Right renal cortex interstitium (tissue), 3 donors: Measurements from ENCODE around the gene VASP. TPM values are rescaled to one million over a fixed set of nuclear protein-coding genes. Genes with fewer than 3 reads are reported as not detected.

Experiments
- DNase-seq, 3 donors: peaks; one replicate each; pipeline ENCODE4 v3.0.0-alpha.2; 2013; ENCODE audit warnings: low read depth in 3 of 3, low spot score in 2 of 3
- polyA plus RNA-seq, 3 donors: library from polyadenylated mRNA; unstranded; fragments of 120-200 nt; gene quantifications; one replicate each; pipeline ENCODE4 v1.2.1, GENCODE V29; 2013; ENCODE audit not compliant: insufficient read length in 3 of 3

VASP gene
- polyA plus RNA-seq: 10 to 100 TPM; 45.6 to 49.3 (median 48.8) TPM

DNA sequence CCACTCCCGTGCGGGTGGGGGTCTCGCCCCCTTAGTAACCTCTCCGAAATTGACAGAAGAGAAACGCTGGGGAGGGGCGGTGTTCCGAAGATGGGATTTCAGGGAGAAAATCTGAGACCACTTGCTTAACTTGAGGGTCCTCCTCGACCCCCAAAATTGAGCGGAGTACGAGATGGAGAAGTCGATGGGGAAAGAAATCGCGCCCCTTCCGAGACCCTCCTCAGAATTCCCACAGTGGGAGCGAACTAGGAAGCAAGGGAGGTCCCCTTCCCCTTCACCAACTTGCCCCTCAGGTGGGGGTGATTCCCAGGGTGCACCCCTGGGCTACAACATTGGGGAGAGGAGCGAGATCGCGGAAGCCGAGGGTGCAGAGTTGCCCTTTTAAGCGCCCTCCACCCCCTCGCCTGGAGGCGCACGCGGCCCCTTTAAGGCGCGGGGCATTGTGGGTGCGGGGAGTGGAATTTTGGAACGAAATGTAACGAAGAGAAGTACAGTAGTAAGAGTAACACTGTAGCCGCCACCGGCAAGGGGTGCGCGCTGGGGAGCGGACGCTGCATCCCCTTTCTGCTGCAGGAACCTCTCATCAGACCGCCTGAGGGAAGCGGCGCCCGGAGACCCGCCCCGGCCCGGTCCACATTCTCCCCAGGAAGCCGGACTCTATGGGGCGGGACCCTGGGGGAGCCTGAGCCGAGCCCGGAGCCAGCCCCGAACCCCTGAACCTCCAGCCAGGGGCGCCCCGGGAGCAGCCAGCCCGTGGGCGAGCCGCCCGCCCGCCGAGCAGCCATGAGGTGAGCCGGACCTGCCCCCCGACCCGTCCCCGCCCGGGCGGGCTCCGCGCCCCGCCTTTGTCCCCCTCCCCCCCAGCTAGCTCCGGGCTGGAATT, at the start of gene VASP:
Gene VASP, plus strand, starts transcription at position 491 of the 883 bp plus-strand sequence. Its CDS starts 293 bp downstream, at position 784.
- no peak for DNase-seq

DNA sequence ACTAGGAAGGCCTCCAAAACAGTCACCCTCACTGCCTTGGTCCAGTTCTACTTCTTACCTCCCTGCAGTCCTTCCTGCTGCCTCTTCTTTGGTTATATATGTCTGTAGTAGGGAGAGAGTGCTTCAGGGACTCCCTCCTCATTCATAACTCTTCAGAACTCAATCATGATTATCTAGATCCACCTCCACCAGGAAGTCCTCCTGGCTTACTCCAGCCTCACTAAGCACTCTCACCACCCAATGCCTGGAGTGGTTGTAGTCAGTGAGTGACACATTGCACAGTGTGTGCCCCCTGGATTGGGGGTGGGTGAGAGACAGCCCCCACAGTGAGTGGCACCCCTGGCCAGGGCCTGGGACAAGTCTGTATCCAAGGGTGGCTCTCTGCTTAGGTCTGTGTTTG, 49.5 kb upstream of the VASP start:
- DNase-seq: no peak

DNA sequence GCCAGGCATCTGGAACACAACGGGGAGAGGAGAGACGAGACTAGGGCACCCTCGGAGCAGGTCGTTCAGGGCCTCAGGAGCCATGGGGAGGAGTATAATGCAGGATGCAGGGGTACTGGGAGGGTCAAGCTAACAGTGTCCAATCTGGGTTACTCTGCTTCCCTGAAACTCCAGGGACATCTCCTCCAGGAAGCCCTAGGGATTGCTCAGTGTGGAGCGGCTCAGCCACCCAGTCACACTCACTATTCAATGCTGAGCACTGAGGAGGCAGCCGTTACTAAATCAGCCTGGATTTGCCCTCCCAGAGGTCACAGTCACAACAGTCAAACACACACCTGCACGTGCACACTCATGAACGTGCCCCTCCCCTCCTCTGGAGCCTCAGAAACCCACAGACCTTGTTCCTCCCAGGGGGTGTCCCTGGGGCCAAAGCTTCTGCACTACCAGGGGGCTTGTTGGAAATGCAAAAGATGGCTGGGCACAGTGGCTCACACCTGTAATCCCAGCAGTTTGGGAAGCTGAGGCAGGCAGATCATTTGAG, 46.4 kb upstream of the VASP start:
- DNase-seq: no peak

DNA sequence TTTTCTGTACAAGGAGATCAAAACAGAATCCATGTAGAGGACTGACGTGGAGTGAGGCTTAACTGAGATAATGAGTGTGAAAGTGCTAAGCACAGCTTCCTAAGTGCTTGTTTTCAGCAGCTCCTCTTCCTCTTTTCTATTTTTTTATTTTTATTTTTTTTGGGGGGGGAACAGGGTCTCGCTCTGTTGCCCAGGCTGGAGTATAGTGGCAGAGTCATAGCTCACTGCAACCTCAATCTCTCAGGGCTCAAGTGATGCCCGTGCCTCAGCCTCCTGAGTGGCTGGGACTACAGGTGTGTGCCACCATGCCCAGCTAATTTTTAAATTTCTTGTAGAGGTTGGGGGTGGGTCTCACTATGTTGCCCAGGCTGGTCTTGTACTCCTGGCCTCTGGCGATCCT, 45.1 kb upstream of the VASP start:
- DNase-seq: no peak

DNA sequence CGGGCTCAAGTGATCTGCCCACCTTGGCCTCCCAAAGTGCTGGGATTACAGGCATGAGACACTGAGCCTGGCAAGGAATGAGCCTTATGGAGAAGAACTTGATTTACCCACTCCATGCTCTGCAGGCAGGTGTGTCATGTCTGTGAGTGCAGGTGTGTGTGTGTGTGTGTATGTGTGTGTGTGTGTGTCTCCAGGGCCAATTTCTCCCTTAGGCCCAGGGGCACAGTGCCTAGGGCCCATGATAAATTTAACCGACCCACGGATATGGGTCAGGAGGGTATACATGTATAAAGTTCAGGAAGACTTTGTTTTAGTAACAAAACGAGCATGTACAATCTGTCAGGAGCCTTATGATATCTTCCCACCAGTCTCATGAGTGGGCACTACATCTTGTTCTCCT, 44.0 kb upstream of the VASP start:
- no peak for DNase-seq

DNA sequence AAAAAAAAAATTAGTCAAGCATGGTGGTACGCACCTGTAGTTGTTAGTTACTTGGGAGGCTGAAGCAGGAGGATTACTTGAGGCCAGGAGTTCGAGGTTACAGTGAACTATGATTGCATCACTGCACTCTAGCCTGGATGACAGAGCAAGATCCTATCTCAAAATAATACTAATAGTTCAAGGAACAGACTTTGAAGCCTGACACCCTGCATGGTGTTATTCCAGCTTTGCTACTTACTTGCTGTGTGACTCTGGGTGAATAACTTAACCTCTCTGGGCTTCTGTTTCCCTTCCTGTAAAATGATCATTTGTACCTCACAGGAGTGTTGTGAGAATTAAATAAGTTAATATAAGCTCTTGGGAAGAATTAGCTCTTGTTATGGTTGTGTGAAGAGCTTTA, 43.0 kb upstream of the VASP start:
- DNase-seq: no peak

DNA sequence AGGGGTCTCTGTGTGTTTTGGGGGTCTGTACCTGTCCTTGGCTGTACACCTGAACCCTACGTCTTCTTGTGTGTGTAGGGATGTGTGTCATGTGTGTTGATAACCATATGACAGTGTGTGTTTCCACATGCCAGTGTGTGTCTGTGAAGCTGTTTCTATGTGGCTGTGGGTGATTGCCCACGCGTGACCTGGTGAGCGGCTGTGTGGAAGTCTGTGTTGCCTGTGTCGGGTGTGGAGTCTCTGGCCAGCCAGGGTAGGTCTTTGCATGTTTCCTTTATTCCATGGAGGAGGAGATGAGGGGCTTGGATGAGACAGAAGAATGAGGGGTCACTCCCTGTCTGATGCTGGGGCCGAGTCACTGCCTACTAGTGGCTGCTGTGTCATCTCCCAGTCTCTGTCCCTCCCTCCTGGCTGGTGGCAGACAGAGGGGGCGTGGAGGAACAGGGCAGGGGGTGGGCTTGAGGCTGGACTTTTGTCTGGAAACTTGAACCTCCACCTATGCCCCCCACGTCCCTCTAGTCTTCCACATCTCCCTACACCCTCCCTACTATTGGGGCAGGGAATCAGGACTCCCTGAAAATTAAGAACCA, 42.3 kb upstream of the VASP start:
- no peak for DNase-seq

DNA sequence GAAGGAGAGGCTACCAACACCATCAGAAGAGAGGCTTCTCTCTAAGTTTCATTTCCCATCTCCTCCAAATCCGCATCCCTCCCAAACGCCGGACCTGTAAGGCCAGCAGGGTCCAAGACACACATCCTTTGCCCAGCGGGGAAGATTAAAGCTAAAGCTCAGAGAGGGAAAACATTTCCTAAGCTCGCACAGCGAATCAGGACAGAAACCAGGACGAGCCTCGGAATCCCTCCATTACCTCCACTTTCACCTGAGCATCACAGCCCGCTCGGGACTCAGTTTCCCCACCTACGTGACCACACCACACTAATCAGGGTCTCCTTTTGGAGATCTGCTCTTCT, 40.2 kb upstream of the VASP start:
- no peak for DNase-seq

DNA sequence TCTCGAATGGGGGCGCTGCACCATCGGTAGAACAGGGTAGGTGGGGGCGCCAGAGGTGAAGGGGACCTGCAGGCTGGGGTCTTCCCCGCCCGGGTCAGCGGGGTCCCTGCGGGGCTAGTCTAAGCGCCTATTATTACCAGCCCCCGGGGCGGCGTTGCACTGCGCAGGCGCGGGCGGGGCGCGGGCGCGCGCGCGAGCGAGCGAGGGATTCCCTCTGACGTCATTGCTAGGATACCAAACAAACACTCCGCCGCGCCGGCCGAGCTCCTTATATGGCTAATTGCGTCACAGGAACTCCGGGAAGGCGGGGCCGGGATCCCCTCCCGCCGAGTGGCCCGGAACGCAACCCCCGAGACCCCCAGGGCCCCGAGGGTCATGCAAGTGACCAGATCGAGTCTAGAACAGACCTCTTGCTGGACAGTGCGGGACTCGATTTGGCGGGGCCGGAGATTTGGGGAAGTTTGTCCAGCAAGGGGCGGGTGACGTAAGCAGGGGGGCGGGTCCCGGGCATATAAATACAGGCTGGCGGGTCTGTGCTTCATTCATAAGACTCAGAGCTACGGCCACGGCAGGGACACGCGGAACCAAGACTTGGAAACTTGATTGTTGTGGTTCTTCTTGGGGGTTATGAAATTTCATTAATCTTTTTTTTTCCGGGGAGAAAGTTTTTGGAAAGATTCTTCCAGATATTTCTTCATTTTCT, 39.7 kb upstream of the VASP start, which contains the start of gene FOSB:
Gene FOSB, plus strand, starts transcription at position 541 of the 703 bp plus-strand sequence. CDS start 591 bp downstream, outside the sequence.
- peak in 2 of 3 donors; percentile 82 to 89 for DNase-seq

DNA sequence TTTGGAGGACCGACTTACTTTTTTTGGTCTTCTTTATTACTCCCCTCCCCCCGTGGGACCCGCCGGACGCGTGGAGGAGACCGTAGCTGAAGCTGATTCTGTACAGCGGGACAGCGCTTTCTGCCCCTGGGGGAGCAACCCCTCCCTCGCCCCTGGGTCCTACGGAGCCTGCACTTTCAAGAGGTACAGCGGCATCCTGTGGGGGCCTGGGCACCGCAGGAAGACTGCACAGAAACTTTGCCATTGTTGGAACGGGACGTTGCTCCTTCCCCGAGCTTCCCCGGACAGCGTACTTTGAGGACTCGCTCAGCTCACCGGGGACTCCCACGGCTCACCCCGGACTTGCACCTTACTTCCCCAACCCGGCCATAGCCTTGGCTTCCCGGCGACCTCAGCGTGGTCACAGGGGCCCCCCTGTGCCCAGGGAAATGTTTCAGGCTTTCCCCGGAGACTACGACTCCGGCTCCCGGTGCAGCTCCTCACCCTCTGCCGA, 39.1 kb upstream of the VASP start:
- DNase-seq: no peak

DNA sequence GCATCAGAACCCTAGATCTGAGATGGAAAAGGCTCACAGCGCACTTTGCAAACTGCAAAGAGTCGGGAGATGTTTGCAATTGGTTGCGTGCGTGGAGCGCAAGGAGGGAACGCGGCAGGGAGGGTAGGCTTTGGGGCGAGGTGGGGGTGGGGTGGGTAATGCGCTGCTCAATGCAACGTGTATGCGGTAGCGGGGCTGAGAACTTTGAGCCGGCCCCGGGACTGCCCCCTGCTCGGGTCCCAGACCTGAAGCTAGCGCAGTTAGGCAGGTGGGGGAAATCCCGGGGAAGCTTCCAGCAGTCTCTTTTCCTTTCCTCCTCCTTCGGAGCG, 38.5 kb upstream of the VASP start:
- DNase-seq: no peak

DNA sequence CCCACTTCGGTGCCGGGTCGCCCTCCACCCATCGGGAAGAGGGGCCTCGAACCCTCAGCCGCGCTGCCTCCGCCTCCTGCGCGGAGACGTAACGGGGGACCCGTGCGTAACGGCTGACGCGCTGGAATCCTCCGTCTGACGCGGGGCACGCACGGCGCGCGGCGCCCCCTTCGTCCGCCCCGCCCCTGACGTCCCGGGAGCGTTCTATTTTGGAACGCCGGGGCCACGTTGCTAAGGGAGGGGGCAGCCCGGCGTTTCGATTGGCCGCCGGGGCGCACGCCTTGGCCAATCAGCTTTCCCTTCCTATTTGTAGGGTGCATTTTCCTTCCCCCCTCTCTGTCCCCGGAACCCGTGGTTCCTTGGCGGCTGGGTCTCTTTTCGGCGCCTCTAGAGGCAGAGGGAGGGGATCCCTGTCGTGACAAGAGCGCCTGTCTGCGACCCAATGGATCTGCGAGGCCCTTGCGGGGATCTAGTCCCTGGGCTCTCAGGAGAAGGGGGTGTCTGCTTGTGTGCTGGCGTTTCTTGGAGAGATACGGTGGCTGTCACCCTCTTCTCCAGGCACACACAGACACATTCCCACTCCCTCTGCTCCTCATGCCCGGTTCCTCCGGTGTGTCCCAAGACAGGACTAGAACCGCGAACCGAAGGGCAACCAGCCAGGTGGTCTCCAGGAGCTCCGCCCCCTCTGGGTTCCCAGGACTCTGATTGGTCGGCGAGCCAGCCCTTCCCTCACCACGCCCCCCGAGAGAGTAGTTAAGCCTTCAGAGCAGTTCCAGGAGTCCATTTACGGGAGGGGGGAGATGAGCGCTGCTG, 37.9 kb upstream of the VASP start:
- peak in 1 of 3 donors; percentile 80 for DNase-seq

DNA sequence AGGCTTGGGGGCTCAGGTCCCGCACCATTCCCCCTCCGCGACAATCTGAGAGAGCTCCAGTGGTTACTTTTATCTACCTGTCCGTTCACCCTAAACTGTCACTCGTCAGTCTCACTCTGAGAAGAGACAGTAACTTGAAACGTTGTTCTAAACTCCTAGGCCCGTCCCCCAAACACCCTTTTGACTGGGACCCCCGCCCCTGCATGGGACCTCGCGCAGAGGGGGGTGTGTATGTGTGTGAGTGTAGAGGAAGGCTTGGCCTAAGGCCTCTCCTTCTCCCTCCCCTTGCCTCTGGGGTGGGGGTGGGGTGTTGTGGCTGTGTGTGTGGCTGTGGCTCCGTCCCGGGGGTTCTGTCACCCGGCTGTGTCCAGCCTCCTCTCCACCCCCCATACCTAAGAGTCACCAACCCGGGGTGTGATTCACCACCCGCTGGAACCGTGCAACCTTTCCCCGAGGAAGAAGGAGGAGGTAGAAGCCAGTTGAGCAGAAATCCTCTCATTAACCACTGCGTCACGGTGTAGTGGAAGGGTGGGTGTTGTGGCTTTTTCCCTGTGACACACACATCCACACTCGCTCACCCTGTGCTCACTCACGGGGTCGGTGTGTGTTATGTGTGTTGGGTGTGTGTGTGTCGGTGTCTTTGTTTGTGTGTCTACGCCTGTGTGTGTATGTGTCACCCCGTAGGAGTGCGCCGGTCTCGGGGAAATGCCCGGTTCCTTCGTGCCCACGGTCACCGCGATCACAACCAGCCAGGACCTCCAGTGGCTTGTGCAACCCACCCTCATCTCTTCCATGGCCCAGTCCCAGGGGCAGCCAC, 37.1 kb upstream of the VASP start:
- DNase-seq: no peak

DNA sequence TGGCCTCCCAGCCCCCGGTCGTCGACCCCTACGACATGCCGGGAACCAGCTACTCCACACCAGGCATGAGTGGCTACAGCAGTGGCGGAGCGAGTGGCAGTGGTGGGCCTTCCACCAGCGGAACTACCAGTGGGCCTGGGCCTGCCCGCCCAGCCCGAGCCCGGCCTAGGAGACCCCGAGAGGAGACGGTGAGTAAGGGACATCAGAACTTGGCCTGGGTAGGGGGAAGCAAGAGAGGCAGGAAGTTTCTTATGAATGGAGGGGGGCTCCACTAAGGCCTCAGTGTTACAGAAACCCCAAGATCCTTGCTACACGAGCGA, 36.6 kb upstream of the VASP start:
- DNase-seq: no peak

DNA sequence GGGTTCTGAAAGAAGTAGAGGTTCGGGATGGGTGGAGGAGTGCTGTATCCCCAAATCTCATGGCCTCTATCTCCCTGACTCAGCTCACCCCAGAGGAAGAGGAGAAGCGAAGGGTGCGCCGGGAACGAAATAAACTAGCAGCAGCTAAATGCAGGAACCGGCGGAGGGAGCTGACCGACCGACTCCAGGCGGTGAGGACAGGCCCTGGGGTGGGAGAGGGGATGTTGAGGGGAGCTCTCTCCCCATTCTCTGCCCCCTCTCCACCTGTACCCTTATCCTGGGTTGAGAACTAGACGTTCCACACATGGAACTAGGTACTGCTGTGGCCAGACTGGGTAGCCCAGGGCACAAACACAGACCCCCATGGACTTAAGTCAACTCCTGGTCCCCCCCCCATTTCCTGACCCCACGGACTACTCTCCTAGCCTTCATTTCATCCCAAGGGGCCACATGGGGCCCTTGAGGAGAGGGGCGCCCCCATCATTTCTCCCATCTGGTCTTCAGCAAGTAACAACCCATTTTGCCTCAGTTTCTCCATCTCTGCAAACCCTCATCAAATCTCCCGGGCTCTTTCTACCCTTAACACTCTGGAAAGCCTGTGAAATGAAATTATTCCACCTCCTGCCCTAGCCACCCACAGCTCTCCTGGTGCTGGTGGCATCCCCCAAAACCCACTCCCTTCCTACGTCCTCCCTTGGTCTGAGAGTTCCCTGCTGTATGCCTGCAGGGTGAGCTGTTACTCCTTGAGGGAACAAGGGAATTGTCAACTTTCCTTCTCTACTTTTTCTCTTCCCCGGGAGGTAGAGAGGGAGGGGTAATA, 36.0 kb upstream of the VASP start:
- no peak for DNase-seq

DNA sequence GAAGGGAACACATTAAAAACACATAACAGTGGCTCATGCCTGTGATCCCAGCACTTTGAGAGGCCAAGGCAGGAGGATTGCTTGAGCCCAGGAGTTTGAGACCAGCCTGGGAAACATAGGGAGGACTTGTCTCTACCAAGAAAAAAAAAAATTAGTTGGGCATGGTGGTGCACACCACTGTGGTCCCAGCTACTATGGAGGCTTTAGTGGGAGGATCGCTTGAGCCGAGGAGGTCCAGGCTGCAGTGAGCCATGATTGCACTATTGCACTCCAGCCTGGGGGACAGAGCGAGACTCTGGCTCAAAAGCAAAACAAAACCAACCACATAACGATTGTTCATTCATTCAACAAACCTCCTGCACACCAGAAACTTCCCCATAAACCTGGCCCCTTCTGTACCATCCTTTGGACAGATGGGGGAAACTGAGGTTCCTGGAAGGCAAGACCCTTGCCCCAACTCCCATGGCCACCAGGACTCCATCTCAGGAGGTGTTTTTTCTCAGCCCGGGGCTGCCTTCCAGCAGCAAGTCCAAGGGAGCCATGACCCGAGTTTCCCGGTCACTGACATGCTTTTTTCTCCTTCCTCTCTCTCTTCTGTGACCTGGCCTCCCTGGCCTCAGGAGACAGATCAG, 35.2 kb upstream of the VASP start:
- no peak for DNase-seq

DNA sequence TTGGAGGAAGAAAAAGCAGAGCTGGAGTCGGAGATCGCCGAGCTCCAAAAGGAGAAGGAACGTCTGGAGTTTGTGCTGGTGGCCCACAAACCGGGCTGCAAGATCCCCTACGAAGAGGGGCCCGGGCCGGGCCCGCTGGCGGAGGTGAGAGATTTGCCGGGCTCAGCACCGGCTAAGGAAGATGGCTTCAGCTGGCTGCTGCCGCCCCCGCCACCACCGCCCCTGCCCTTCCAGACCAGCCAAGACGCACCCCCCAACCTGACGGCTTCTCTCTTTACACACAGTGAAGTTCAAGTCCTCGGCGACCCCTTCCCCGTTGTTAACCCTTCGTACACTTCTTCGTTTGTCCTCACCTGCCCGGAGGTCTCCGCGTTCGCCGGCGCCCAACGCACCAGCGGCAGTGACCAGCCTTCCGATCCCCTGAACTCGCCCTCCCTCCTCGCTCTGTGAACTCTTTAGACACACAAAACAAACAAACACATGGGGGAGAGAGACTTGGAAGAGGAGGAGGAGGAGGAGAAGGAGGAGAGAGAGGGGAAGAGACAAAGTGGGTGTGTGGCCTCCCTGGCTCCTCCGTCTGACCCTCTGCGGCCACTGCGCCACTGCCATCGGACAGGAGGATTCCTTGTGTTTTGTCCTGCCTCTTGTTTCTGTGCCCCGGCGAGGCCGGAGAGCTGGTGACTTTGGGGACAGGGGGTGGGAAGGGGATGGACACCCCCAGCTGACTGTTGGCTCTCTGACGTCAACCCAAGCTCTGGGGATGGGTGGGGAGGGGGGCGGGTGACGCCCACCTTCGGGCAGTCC, 34.5 kb upstream of the VASP start:
- no peak for DNase-seq

DNA sequence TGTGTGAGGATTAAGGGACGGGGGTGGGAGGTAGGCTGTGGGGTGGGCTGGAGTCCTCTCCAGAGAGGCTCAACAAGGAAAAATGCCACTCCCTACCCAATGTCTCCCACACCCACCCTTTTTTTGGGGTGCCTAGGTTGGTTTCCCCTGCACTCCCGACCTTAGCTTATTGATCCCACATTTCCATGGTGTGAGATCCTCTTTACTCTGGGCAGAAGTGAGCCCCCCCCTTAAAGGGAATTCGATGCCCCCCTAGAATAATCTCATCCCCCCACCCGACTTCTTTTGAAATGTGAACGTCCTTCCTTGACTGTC, 34.0 kb upstream of the VASP start:
- no peak for DNase-seq
